Karpas-422 (cell line): Measurements from ENCODE around the gene ADPRM. TPM values are rescaled to one million over a fixed set of nuclear protein-coding genes. Genes with fewer than 3 reads are reported as not detected.

Experiments used
- DNase-seq: peaks from one replicate; pipeline ENCODE4 v3.0.0-alpha.2; 2015
- H2AFZ ChIP-seq: fragments of 200-600 bp; sonication (generic); 2 replicates; pipeline ENCODE4 v1.6.1; 2014; ENCODE audit warnings: antibody characterized with exemption, low read length, mixed read lengths
- H3K27ac ChIP-seq: fragments of 200-600 bp; sonication (generic); 2 replicates; pipeline ENCODE4 v1.5.1; 2014; ENCODE audit warnings: mild to moderate bottlenecking, low read length, moderate library complexity
- H3K27me3 ChIP-seq: fragments of 200-600 bp; sonication (generic); 2 replicates; pipeline ENCODE4 v1.6.1; 2014; ENCODE audit warnings: low read length, mixed read lengths
- H3K36me3 ChIP-seq: fragments of 200-600 bp; sonication (generic); 2 replicates; pipeline ENCODE4 v1.6.1; 2014; ENCODE audit warnings: low read length, mixed read lengths; ENCODE audit not compliant: insufficient read depth
- H3K4me1 ChIP-seq: fragments of 200-600 bp; sonication (generic); 2 replicates; pipeline ENCODE4 v1.6.1; 2014; ENCODE audit warnings: mild to moderate bottlenecking, low read length, mixed read lengths
- H3K4me2 ChIP-seq: fragments of 200-600 bp; sonication (generic); 2 replicates; pipeline ENCODE4 v1.6.1; 2014; ENCODE audit warnings: low read length, low read depth, mild to moderate bottlenecking; ENCODE audit not compliant: poor library complexity, severe bottlenecking
- H3K4me3 ChIP-seq: fragments of 200-600 bp; sonication (generic); 2 replicates; pipeline ENCODE4 v1.5.1; 2014; ENCODE audit warnings: mild to moderate bottlenecking, antibody characterized with exemption, low read length, mixed read lengths
- H3K79me2 ChIP-seq: fragments of 200-600 bp; sonication (generic); 2 replicates; pipeline ENCODE4 v1.6.1; 2014; ENCODE audit warnings: mild to moderate bottlenecking, low read length, mixed read lengths
- H3K9ac ChIP-seq: fragments of 200-600 bp; sonication (generic); 2 replicates; pipeline ENCODE4 v1.6.0; 2014; ENCODE audit warnings: low read length
- H3K9me2 ChIP-seq: fragments of 200-600 bp; sonication (generic), shearing (Covaris generic); replicated peaks from 2 replicates; pipeline ENCODE4 v1.6.0; 2014; ENCODE audit warnings: mild to moderate bottlenecking, low read length, moderate library complexity; ENCODE audit not compliant: insufficient read depth
- H3K9me3 ChIP-seq: fragments of 300-700, 200-600 bp; sonication (generic); 2 replicates; pipeline ENCODE4 v1.6.1; 2014; ENCODE audit warnings: low read length, mixed read lengths
- H4K20me1 ChIP-seq: fragments of 200-600 bp; sonication (generic); 2 replicates; pipeline ENCODE4 v1.6.1; 2014; ENCODE audit warnings: mild to moderate bottlenecking, antibody characterized with exemption, low read length, low read depth; ENCODE audit not compliant: insufficient read depth
- total RNA-seq: library from RNA; depleted of rRNA; stranded (reverse); fragments of >200 nt; shearing (Covaris generic); gene quantifications from 2 replicates; pipeline ENCODE4 v1.2.3, GENCODE V29; 2014; ENCODE audit warnings: low replicate concordance

Gene ADPRM
- total RNA-seq, 1 experiment from 2014 or later, result 7.8 TPM

GRCh38 chr17:10737736-10738135 is 40.3 kb downstream of the ADPRM start:
- Histone ChIP-seq H3K9ac (no peak overlapping the region), H3K27ac (no peak overlapping the region), H2AFZ (no peak overlapping the region), H3K79me2 (no peaks in the 10 kb centered on the region), H3K4me1 (peaks cover 6% of the 10 kb centered on the region), H4K20me1 (no peaks in the 10 kb centered on the region), H3K4me3 (no peak overlapping the region), H3K27me3 (no peaks in the 10 kb centered on the region), H3K4me2 (no peak overlapping the region), H3K9me2 (no peaks in the 10 kb centered on the region), H3K9me3 (no peaks in the 10 kb centered on the region), H3K36me3 (no peaks in the 10 kb centered on the region)
- DNase-seq, result no peak

- no peaks in the 10 kb centered on the region for H4K20me1 ChIP-seq
- H3K4me2 ChIP-seq, result no peak overlapping the region
- no peaks in the 10 kb centered on the region for H3K36me3 ChIP-seq
- no peak overlapping the region for H3K27ac ChIP-seq
- H3K4me3 ChIP-seq, result no peak overlapping the region
- H3K79me2 ChIP-seq, result no peaks in the 10 kb centered on the region
- H3K4me1 ChIP-seq, result no peaks in the 10 kb centered on the region
- no peaks in the 10 kb centered on the region for H3K9me2 ChIP-seq
- no peak overlapping the region for H2AFZ ChIP-seq
- H3K27me3 ChIP-seq, result no peaks in the 10 kb centered on the region
- H3K9me3 ChIP-seq, result no peaks in the 10 kb centered on the region
- H3K9ac ChIP-seq, result no peak overlapping the region
- DNase-seq, result no peak
Measured at GRCh38 chr17:10738521-10739258, 41.3 kb downstream of the ADPRM start.

- no peaks in the 10 kb centered on the region for H3K9me2 ChIP-seq
- no peak overlapping the region for H2AFZ ChIP-seq
- no peaks in the 10 kb centered on the region for H4K20me1 ChIP-seq
- no peak overlapping the region for H3K4me2 ChIP-seq
- no peaks in the 10 kb centered on the region for H3K36me3 ChIP-seq
- no peaks in the 10 kb centered on the region for H3K79me2 ChIP-seq
- peak; percentile 15 for DNase-seq
- no peak overlapping the region for H3K27ac ChIP-seq
- H3K9me3 ChIP-seq, result no peaks in the 10 kb centered on the region
- no peaks in the 10 kb centered on the region for H3K27me3 ChIP-seq
- H3K4me3 ChIP-seq, result no peak overlapping the region
- H3K9ac ChIP-seq, result no peak overlapping the region
- H3K4me1 ChIP-seq, result no peaks in the 10 kb centered on the region
Measured at GRCh38 chr17:10739386-10739785, 42.0 kb downstream of the ADPRM start.

GRCh38 chr17:10741416-10742135 is 44.2 kb downstream of the ADPRM start:
- Histone ChIP-seq H4K20me1 (no peaks in the 10 kb centered on the region), H3K27ac (no peak overlapping the region), H3K36me3 (no peaks in the 10 kb centered on the region), H3K9me2 (no peaks in the 10 kb centered on the region), H3K4me2 (no peak overlapping the region), H3K79me2 (no peaks in the 10 kb centered on the region), H3K27me3 (no peaks in the 10 kb centered on the region), H3K4me3 (no peak overlapping the region), H2AFZ (no peak overlapping the region), H3K4me1 (no peaks in the 10 kb centered on the region), H3K9ac (no peak overlapping the region), H3K9me3 (no peaks in the 10 kb centered on the region)
- peak; percentile 21 for DNase-seq

- H3K4me2 ChIP-seq, result no peak overlapping the region
- H3K36me3 ChIP-seq, result no peaks in the 10 kb centered on the region
- no peaks in the 10 kb centered on the region for H3K9me2 ChIP-seq
- no peak overlapping the region for H2AFZ ChIP-seq
- no peak overlapping the region for H3K4me3 ChIP-seq
- H3K9ac ChIP-seq, result no peak overlapping the region
- no peaks in the 10 kb centered on the region for H3K9me3 ChIP-seq
- H3K79me2 ChIP-seq, result no peaks in the 10 kb centered on the region
- H4K20me1 ChIP-seq, result no peaks in the 10 kb centered on the region
- DNase-seq, result no peak
- no peak overlapping the region for H3K27ac ChIP-seq
- no peaks in the 10 kb centered on the region for H3K4me1 ChIP-seq
- H3K27me3 ChIP-seq, result no peaks in the 10 kb centered on the region
Measured at GRCh38 chr17:10742431-10742830, 45.0 kb downstream of the ADPRM start.

- no peaks in the 10 kb centered on the region for H3K27me3 ChIP-seq
- H4K20me1 ChIP-seq, result no peaks in the 10 kb centered on the region
- no peaks in the 10 kb centered on the region for H3K4me1 ChIP-seq
- H3K9ac ChIP-seq, result no peak overlapping the region
- peak; percentile 2 for DNase-seq
- no peaks in the 10 kb centered on the region for H3K9me2 ChIP-seq
- H3K79me2 ChIP-seq, result no peaks in the 10 kb centered on the region
- no peaks in the 10 kb centered on the region for H3K36me3 ChIP-seq
- H3K9me3 ChIP-seq, result no peaks in the 10 kb centered on the region
- H3K4me3 ChIP-seq, result no peak overlapping the region
- H2AFZ ChIP-seq, result no peak overlapping the region
- no peak overlapping the region for H3K4me2 ChIP-seq
- no peak overlapping the region for H3K27ac ChIP-seq
Measured at GRCh38 chr17:10743316-10744009, 46.1 kb downstream of the ADPRM start.

- H2AFZ ChIP-seq, result no peak overlapping the region
- no peak overlapping the region for H3K9ac ChIP-seq
- H3K4me3 ChIP-seq, result no peak overlapping the region
- H3K4me1 ChIP-seq, result no peaks in the 10 kb centered on the region
- peak; percentile 11 for DNase-seq
- H3K27ac ChIP-seq, result no peak overlapping the region
- H3K9me3 ChIP-seq, result no peaks in the 10 kb centered on the region
- no peaks in the 10 kb centered on the region for H4K20me1 ChIP-seq
- H3K9me2 ChIP-seq, result no peaks in the 10 kb centered on the region
- no peaks in the 10 kb centered on the region for H3K36me3 ChIP-seq
- no peak overlapping the region for H3K4me2 ChIP-seq
- H3K27me3 ChIP-seq, result no peaks in the 10 kb centered on the region
- no peaks in the 10 kb centered on the region for H3K79me2 ChIP-seq
Measured at GRCh38 chr17:10744501-10745000, 47.2 kb downstream of the ADPRM start.

- no peak overlapping the region for H3K4me2 ChIP-seq
Measured at GRCh38 chr17:10745231-10745630, 47.8 kb downstream of the ADPRM start.

More at GRCh38 chr17:10745231-10745630, 47.8 kb downstream of the ADPRM start:
- Histone ChIP-seq H3K4me3 (no peak overlapping the region), H3K27ac (no peak overlapping the region), H3K9ac (no peak overlapping the region), H2AFZ (no peak overlapping the region), H3K9me2 (no peaks in the 10 kb centered on the region), H4K20me1 (no peaks in the 10 kb centered on the region), H3K4me1 (no peaks in the 10 kb centered on the region), H3K9me3 (no peaks in the 10 kb centered on the region), H3K79me2 (no peaks in the 10 kb centered on the region), H3K36me3 (no peaks in the 10 kb centered on the region), H3K27me3 (no peaks in the 10 kb centered on the region)
- peak; percentile 21 for DNase-seq
